HAP-1 (cell line): ENCODE measurements around the gene EVA1C.
"Not testable (repeated sequence)": the region's sequence is repeated elsewhere in the genome, so short reads cannot be mapped to it uniquely, and the experiment has no call there.

Experiments used
- DNase-seq, 2 experiments: peaks; one replicate each; pipeline ENCODE4 v3.0.0-alpha.2; 2016 to 2020; ENCODE audit warnings: low spot score in 2 of 2
- H3K27me3 ChIP-seq: fragments of 250-450 bp; sonication (Bioruptor Pico); 2 replicates; pipeline ENCODE4 v1.5.1; 2020; ENCODE audit warnings: low read depth, mild to moderate bottlenecking, moderate library complexity
- H3K36me3 ChIP-seq: fragments of 250-450 bp; sonication (Bioruptor Pico); replicated peaks from 2 replicates; pipeline ENCODE4 v1.5.1; 2020; ENCODE audit warnings: mild to moderate bottlenecking
- H3K4me1 ChIP-seq: fragments of 250-450 bp; sonication (Bioruptor Pico); 2 replicates; pipeline ENCODE4 v1.5.1; 2020; ENCODE audit warnings: mild to moderate bottlenecking
- H3K4me3 ChIP-seq: fragments of 250-450 bp; sonication (Bioruptor Pico); 2 replicates; pipeline ENCODE4 v1.5.1; 2020; ENCODE audit warnings: mild to moderate bottlenecking, moderate library complexity
- H3K9me3 ChIP-seq: fragments of 250-450 bp; sonication (Bioruptor Pico); 2 replicates; pipeline ENCODE4 v1.5.1; 2020; ENCODE audit warnings: mild to moderate bottlenecking, moderate library complexity
- in situ Hi-C: fragments of 300-500 bp; cut with MboI; formaldehyde crosslinking; loops from 3 replicates; pipeline ENCODE4 v1.14.3; 2020; ENCODE audit warnings: low sequenced_read_pairs, inconsistent platforms, mixed read lengths

Gene EVA1C

GRCh38 chr21:32412162-32413014 is at the start of gene EVA1C:
Gene EVA1C, plus strand, starts transcription at chr21:32412706. Its CDS starts 148 bp downstream, at chr21:32412854.
- H3K9me3 ChIP-seq, result no peaks in the 10 kb centered on the region
- in situ Hi-C loops, result no loop called here
- peaks cover 9% of the 10 kb centered on the region for H3K4me1 ChIP-seq
- H3K4me3 ChIP-seq, result peak within 1 kb of the TSS; percentile 39
- no peaks in the 10 kb centered on the region for H3K36me3 ChIP-seq
- no peaks in the 10 kb centered on the region for H3K27me3 ChIP-seq
- peak in 1 of 2 experiments; percentile 46 for DNase-seq

- H3K4me1 ChIP-seq, result no peaks in the 10 kb centered on the region
- no peaks in the 10 kb centered on the region for H3K9me3 ChIP-seq
- no peak overlapping the region for H3K4me3 ChIP-seq
- H3K36me3 ChIP-seq, result peaks cover 95% of the 10 kb centered on the region
- in situ Hi-C loops, result no loop called here
- DNase-seq, result no peak
- no peaks in the 10 kb centered on the region for H3K27me3 ChIP-seq
These were observed 48.1 kb upstream of the EVA1C start for GRCh38 chr21:32364387-32364786.

DNA sequence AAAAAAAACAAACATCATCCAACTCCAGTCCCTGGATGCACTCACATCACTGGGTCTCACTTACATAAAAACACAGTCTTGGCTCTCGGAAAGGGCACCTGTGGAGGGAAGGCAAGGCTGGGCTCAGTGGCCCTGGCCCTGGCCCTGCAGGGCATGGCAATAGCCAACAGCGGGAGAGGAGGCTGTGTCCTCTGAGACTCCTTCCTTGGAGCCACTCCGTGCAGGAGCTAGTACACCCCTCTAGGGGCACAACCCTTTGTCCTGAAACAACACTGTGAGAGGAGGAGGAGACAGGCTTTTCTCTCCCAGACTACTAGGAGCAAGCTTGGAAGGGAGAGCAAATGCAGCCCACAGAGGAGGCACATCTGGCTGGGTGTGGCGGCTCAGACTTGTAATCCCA is 47.7 kb upstream of the EVA1C start:
- no peak overlapping the region for H3K4me3 ChIP-seq
- no peaks in the 10 kb centered on the region for H3K4me1 ChIP-seq
- peaks cover 94% of the 10 kb centered on the region for H3K36me3 ChIP-seq
- in situ Hi-C loops, result no loop called here
- H3K27me3 ChIP-seq, result no peaks in the 10 kb centered on the region
- H3K9me3 ChIP-seq, result no peaks in the 10 kb centered on the region
- DNase-seq, result no peak

DNA sequence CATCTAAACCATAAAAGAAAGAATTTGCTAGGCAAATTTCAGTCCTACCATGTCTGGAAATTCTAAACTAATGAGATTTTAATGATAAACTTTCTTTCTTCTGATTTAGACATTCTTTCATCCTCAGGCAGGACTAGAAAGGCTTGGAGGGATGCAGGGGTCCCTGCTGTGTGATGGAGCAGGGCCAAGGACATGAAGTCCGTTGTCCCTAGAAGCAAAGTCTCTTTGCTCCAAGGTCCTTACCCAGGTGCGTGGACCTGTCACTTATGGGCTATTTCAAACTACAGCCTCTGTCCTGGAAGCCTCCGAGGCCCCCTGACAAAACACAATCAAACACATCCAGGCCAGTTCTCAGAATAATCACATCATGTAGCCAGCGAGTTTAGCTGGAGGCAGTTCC is 46.3 kb upstream of the EVA1C start:
- Histone ChIP-seq H3K4me1 (no peaks in the 10 kb centered on the region), H3K9me3 (no peaks in the 10 kb centered on the region), H3K4me3 (no peak overlapping the region), H3K36me3 (peaks cover 90% of the 10 kb centered on the region), H3K27me3 (no peaks in the 10 kb centered on the region)
- in situ Hi-C loops, result no loop called here
- no peak for DNase-seq

GRCh38 chr21:32367158-32367557 is 45.3 kb upstream of the EVA1C start:
- H3K9me3 ChIP-seq, result no peaks in the 10 kb centered on the region
- H3K27me3 ChIP-seq, result no peaks in the 10 kb centered on the region
- in situ Hi-C loops, result no loop called here
- H3K36me3 ChIP-seq, result peaks cover 87% of the 10 kb centered on the region
- H3K4me3 ChIP-seq, result no peak overlapping the region
- no peak for DNase-seq
- no peaks in the 10 kb centered on the region for H3K4me1 ChIP-seq

GRCh38 chr21:32368386-32368785 is 44.1 kb upstream of the EVA1C start:
- no peaks in the 10 kb centered on the region for H3K9me3 ChIP-seq
- H3K4me1 ChIP-seq, result no peaks in the 10 kb centered on the region
- no peak overlapping the region for H3K4me3 ChIP-seq
- no peak for DNase-seq
- no peaks in the 10 kb centered on the region for H3K27me3 ChIP-seq
- H3K36me3 ChIP-seq, result peaks cover 85% of the 10 kb centered on the region
- in situ Hi-C loops, result no loop called here

GRCh38 chr21:32368961-32369360 is 43.5 kb upstream of the EVA1C start:
- H3K4me1 ChIP-seq, H3K9me3 ChIP-seq, DNase-seq, H3K27me3 ChIP-seq, H3K4me3 ChIP-seq, in situ Hi-C loops: not testable (repeated sequence)
- peaks cover 86% of the 10 kb centered on the region for H3K36me3 ChIP-seq

GRCh38 chr21:32370998-32371766 is 41.3 kb upstream of the EVA1C start:
- H3K4me3 ChIP-seq, result no peak overlapping the region
- no peaks in the 10 kb centered on the region for H3K27me3 ChIP-seq
- peaks cover 88% of the 10 kb centered on the region for H3K36me3 ChIP-seq
- no peak for DNase-seq
- no peaks in the 10 kb centered on the region for H3K4me1 ChIP-seq
- no peaks in the 10 kb centered on the region for H3K9me3 ChIP-seq
- in situ Hi-C loops, result no loop called here

GRCh38 chr21:32371913-32372314 is 40.6 kb upstream of the EVA1C start:
- Histone ChIP-seq H3K27me3 (no peaks in the 10 kb centered on the region), H3K4me3 (no peak overlapping the region), H3K36me3 (peaks cover 85% of the 10 kb centered on the region), H3K4me1 (no peaks in the 10 kb centered on the region), H3K9me3 (no peaks in the 10 kb centered on the region)
- in situ Hi-C loops, result no loop called here
- no peak for DNase-seq

GRCh38 chr21:32372755-32373154 is 39.8 kb upstream of the EVA1C start:
- H3K4me3 ChIP-seq, result no peak overlapping the region
- H3K36me3 ChIP-seq, result peaks cover 82% of the 10 kb centered on the region
- H3K4me1 ChIP-seq, result no peaks in the 10 kb centered on the region
- in situ Hi-C loops, result no loop called here
- H3K27me3 ChIP-seq, result no peaks in the 10 kb centered on the region
- no peak for DNase-seq
- no peaks in the 10 kb centered on the region for H3K9me3 ChIP-seq

DNA sequence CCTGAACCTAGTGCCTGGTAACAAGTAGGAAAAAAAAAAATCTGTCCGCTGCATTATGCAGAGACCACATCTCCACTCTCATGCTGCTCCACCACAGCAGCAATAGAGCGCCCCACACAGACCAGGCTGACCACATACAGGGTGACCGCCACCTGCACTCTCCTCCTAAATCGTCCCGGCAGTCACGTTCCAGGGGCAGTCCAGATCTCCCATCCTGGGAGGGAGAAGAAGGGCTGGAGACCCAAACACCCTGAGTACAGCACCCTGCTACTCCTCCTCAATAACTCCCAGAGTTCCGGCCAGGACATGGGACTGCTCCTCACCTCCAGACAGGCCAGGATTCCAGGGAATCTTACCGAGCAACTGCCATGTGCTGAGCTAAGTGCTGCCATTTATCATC is 35.0 kb upstream of the EVA1C start:
- in situ Hi-C loops, result loop anchor here (25.0 kb wide), 1 partner anchor 385 kb away; the partner anchor contains the start of gene PAXBP1
- no peaks in the 10 kb centered on the region for H3K9me3 ChIP-seq
- no peak for DNase-seq
- H3K27me3 ChIP-seq, result no peaks in the 10 kb centered on the region
- H3K36me3 ChIP-seq, result peaks cover 85% of the 10 kb centered on the region
- no peaks in the 10 kb centered on the region for H3K4me1 ChIP-seq
- no peak overlapping the region for H3K4me3 ChIP-seq

GRCh38 chr21:32377991-32378390 is 34.5 kb upstream of the EVA1C start:
- Histone ChIP-seq H3K9me3 (no peaks in the 10 kb centered on the region), H3K36me3 (peaks cover 86% of the 10 kb centered on the region), H3K27me3 (no peaks in the 10 kb centered on the region), H3K4me3 (no peak overlapping the region), H3K4me1 (no peaks in the 10 kb centered on the region)
- no peak for DNase-seq
- in situ Hi-C loops, result loop anchor here (25.0 kb wide), 1 partner anchor 384 kb away; the partner anchor contains the start of gene PAXBP1

- DNase-seq, result no peak
- peaks cover 86% of the 10 kb centered on the region for H3K36me3 ChIP-seq
These were observed 33.5 kb upstream of the EVA1C start for GRCh38 chr21:32378956-32379355.

DNA sequence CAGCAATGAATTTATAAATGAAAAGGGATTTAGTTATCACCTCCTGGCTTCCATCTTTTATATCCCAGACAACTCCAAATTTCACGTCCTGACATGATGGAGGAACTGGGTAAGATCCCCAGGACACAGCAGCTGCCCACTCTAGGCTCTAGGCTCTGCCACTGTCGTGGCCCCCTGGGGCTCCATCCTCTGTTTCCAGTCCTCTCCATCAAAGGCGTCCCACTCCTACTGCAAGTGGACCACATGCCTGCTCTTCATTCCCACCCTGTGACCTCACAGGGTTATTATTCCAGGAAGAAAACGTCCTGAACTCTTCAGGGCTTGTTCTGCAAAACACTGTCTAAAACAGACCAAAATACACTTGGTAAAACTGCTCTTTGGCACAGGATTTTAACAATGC is 31.6 kb upstream of the EVA1C start:
- Histone ChIP-seq H3K9me3 (no peaks in the 10 kb centered on the region), H3K27me3 (no peaks in the 10 kb centered on the region), H3K4me3 (no peak overlapping the region), H3K4me1 (no peaks in the 10 kb centered on the region), H3K36me3 (peaks cover 85% of the 10 kb centered on the region)
- DNase-seq, result no peak
- in situ Hi-C loops, result loop anchor here (25.0 kb wide), 1 partner anchor 381 kb away; the partner anchor contains the start of gene PAXBP1

More at GRCh38 chr21:32378956-32379355, 33.5 kb upstream of the EVA1C start:
- no peaks in the 10 kb centered on the region for H3K4me1 ChIP-seq
- H3K9me3 ChIP-seq, result no peaks in the 10 kb centered on the region
- H3K4me3 ChIP-seq, result no peak overlapping the region
- H3K27me3 ChIP-seq, result no peaks in the 10 kb centered on the region
- in situ Hi-C loops, result loop anchor here (25.0 kb wide), 1 partner anchor 383 kb away; the partner anchor contains the start of gene PAXBP1
